ENCODE measurements around the gene ZNF432. TPM values are rescaled to one million over a fixed set of nuclear protein-coding genes. Genes with fewer than 3 reads are reported as not detected.

ZNF432 gene
- polyA plus RNA-seq, 1 donor: 26.6 TPM

- no peak for DNase-seq
Measured at GRCh38 chr19:52010674-52011073, 38.0 kb downstream of the ZNF432 start.

GRCh38 chr19:52007806-52008557 is 40.7 kb downstream of the ZNF432 start, which contains the start of gene ZNF615:
Gene ZNF615 (minus strand): TSS chr19:52008211. CDS start chr19:52003711, 4,500 bp downstream.
- DNase-seq: peak; percentile 93

- peak; percentile 31 for DNase-seq
Measured at GRCh38 chr19:52007451-52007805, 41.2 kb downstream of the ZNF432 start.

- no peak for DNase-seq
Measured at GRCh38 chr19:51994048-51994644, 54.5 kb downstream of the ZNF432 start.

GRCh38 chr19:51993422-51993821 is 55.2 kb downstream of the ZNF432 start:
- DNase-seq: no peak

GRCh38 chr19:51986309-51987291 is 62.0 kb downstream of the ZNF432 start, which contains the start of gene ZNF350:
Gene ZNF350 (minus strand): TSS chr19:51986840. CDS start chr19:51974360, 12,480 bp downstream.
- peak; percentile 97 for DNase-seq

- DNase-seq: no peak
Measured at GRCh38 chr19:51983361-51983760, 65.3 kb downstream of the ZNF432 start.

Other genes starting within 250 kb of the ZNF432 start
- 45.9 TPM for gene ZNF577, start 160.9 kb downstream of the ZNF432 start, polyA plus RNA-seq (ENCODE audit: insufficient read length)
- 33.5 TPM for gene ZNF649, start 143.8 kb downstream of the ZNF432 start, polyA plus RNA-seq (ENCODE audit: insufficient read length)
- 15.0 TPM for gene ZNF613, start 121.4 kb downstream of the ZNF432 start, polyA plus RNA-seq (ENCODE audit: insufficient read length)
- 22.2 TPM for gene ZNF350, start 62.0 kb downstream of the ZNF432 start, polyA plus RNA-seq (ENCODE audit: insufficient read length)
- 24.1 TPM for gene ZNF615, start 40.6 kb downstream of the ZNF432 start, polyA plus RNA-seq (ENCODE audit: insufficient read length)
- 20.0 TPM for gene ZNF614, start 20.5 kb downstream of the ZNF432 start, polyA plus RNA-seq (ENCODE audit: insufficient read length)
- gene ZNF841, start 46.9 kb upstream of the ZNF432 start, polyA plus RNA-seq (ENCODE audit: insufficient read length): 27.5 TPM
- gene ZNF616, start 91.1 kb upstream of the ZNF432 start, polyA plus RNA-seq (ENCODE audit: insufficient read length): 24.0 TPM
- 19.2 TPM for gene ZNF836, start 122.8 kb upstream of the ZNF432 start, polyA plus RNA-seq (ENCODE audit: insufficient read length)
- gene PPP2R1A, start 141.2 kb upstream of the ZNF432 start, polyA plus RNA-seq (ENCODE audit: insufficient read length): 396 TPM
- 22.0 TPM for gene ZNF766, start 220.7 kb upstream of the ZNF432 start, polyA plus RNA-seq (ENCODE audit: insufficient read length)
- gene ZNF480, start 248.3 kb upstream of the ZNF432 start, polyA plus RNA-seq (ENCODE audit: insufficient read length): 18.3 TPM